K562 treated with DMSO at 1 percent for 48 hours (cell line): ENCODE data around the gene DARS1. TPM values are rescaled to one million over a fixed set of nuclear protein-coding genes. Genes with fewer than 3 reads are reported as not detected.

Source experiments
- total RNA-seq: library from RNA; unstranded; fragments of 300-600 nt; gene quantifications from 2 replicates; pipeline ENCODE4 v1.2.3, GENCODE V29; 2022; ENCODE audit warnings: low replicate concordance; ENCODE audit errors: extremely low read depth

DARS1 gene
- not detected in 2 replicates for total RNA-seq

GRCh38 chr2:135985018-135985825, at the start of gene DARS1:
Gene DARS1 (minus strand): TSS chr2:135985626. CDS start chr2:135985468, 158 bp downstream.

GRCh38 chr2:135876066-135876711, 109.2 kb downstream of the DARS1 start, which contains the start of gene MCM6:
Gene MCM6 (minus strand): TSS chr2:135876443. CDS start chr2:135876365, 78 bp downstream.

Other genes with a start within 250 kb of the DARS1 start
- gene UBXN4, start 243.8 kb downstream of the DARS1 start, total RNA-seq = not detected in 2 replicates
- gene LCT, start 148.4 kb downstream of the DARS1 start, total RNA-seq = not detected in 2 replicates
- not detected in 2 replicates for gene MCM6, start 109.2 kb downstream of the DARS1 start, total RNA-seq
- gene CXCR4, start 132.5 kb upstream of the DARS1 start, total RNA-seq = not detected in 2 replicates